ENCODE data around the gene NME3. TPM values are rescaled to one million over a fixed set of nuclear protein-coding genes. Genes with fewer than 3 reads are reported as not detected.
A peak's percentile ranks its signal among the peaks of the same experiment; 100 is the strongest.
"Not testable (repeated sequence)": the region's sequence is repeated elsewhere in the genome, so short reads cannot be mapped to it uniquely, and the experiment has no call there.

NME3 gene
- total RNA-seq, 2 experiments from 2014 or later = 39.4 to 44.1 TPM

DNA sequence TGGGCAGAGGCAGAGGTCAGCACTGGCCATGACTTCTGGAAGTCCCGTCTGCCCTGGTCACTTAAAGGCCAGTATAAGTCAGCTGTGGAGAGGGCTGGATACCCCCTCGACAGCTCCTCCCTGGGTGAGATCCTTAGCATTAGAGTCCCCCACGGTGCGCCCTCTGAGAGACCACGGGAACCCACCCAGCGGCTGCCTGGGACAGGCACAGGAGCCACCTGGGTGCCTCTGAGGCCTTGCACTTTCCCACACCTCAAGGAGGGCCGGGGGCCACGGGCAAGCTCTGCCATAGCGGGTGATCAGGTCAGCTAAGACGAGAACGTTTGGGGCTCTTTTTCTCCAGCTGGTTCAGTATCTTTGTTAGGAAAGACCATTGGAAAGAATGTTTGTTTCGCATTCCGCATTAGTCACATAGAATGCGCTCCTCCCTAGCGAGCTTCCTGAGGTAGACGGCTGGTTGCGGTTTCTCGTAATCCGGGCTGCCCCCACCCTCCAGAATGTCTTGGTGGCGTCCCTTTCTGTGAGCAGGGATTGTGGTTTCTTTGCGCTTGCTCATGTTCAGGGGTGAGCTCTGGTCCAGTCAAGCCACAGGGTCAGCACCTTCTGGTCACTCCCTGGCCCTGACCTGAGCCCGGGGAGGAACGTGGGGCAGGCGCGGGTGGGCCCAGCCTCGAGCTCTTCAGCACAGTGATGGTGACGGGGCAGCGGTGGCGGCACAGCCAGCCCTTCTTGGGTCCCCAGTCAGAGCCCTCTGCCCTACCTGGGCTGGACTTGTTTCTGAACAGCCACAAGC is 25.2 kb downstream of the NME3 start:
- H3K27me3 Mint-ChIP-seq (ENCODE audit: low read depth) = no peaks in the 10 kb centered on the region
- no peaks in the 10 kb centered on the region for H3K9me3 Mint-ChIP-seq
- no peak overlapping the region for H3K4me3 Mint-ChIP-seq
- peaks cover 2% of the 10 kb centered on the region for H3K36me3 Mint-ChIP-seq (ENCODE audit: low read depth)
- DNase-seq = no peak
- H3K27ac Mint-ChIP-seq = no peak overlapping the region
- CTCF ChIA-PET = interaction anchor here (0.6 kb wide), 2 partner anchors 15 to 71 kb away, joined by 3 read pairs; no protein-coding TSS in a partner anchor
- intact Hi-C loops (cut with micrococcal nuclease) = no loop called here
- no peaks in the 10 kb centered on the region for H3K4me1 Mint-ChIP-seq (ENCODE audit: low read depth)

DNA sequence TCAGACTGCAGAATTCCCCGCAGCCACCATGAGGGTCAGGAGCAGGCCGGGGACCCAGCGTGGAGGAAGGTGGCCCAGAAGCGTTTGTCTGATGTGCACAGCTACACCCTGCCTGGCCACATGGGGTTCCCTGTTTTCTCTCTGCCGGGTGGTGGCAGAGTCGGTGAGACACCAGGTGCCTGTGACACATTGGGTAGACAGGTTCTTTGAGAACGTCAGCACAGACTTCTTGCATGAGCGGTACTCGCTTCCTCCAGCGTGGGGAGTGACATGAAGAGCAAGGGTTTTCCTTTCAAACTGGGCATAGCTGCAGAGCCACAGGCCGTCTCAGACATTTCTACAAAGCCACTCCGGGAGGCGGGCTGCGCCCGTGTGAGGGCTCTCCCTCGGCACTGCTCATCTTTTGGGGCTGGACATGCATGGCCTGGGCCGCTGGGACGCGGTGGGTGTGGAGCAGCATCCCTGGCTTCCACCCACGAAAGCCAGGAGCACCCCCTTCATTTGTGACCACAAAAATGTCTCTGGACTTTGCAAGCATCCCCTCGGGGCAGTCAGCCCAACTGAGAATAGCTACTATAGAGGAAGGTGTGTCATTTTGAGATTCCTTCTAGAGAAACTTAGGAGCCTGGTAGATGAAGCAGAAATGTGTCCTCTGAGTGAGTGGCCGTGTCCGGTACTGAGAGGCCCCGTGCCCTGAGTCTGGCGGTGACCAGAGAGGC is 26.0 kb downstream of the NME3 start:
- H3K36me3 Mint-ChIP-seq (ENCODE audit: low read depth) = peaks cover 2% of the 10 kb centered on the region
- no peaks in the 10 kb centered on the region for H3K4me1 Mint-ChIP-seq (ENCODE audit: low read depth)
- CTCF ChIA-PET = no interaction called here
- H3K4me3 Mint-ChIP-seq = no peak overlapping the region
- DNase-seq = no peak
- intact Hi-C loops (cut with micrococcal nuclease) = no loop called here
- H3K9me3 Mint-ChIP-seq = no peaks in the 10 kb centered on the region
- no peak overlapping the region for H3K27ac Mint-ChIP-seq
- H3K27me3 Mint-ChIP-seq (ENCODE audit: low read depth) = no peaks in the 10 kb centered on the region

DNA sequence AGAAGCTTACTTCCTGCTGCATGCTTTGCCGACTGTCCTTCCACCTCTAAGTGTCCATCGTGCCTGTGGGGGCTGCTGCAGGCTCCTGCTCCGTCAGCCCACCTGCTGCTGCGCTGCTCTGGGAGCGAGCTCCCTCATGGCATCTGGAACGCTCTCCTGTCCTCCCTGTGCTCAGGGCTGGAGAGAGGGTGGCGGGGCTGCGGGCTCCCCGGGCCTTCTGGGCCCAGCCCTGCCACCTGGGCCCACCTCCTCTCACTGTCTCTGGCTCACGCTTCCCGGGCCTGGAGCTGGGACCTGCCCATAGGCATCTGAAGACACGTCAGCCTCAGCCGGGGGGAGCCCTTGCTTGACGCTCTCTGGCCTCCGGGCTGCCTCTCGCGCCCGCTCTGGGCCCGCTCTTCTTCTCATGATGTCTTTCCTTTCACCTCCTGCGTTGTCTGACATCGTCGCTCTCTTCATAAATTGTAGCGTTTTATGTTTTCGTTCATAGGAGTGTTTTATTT is 27.0 kb downstream of the NME3 start:
- H3K4me3 Mint-ChIP-seq = no peak overlapping the region
- CTCF ChIA-PET = no interaction called here
- no peak overlapping the region for H3K27ac Mint-ChIP-seq
- peaks cover 2% of the 10 kb centered on the region for H3K36me3 Mint-ChIP-seq (ENCODE audit: low read depth)
- DNase-seq = no peak
- no peaks in the 10 kb centered on the region for H3K27me3 Mint-ChIP-seq (ENCODE audit: low read depth)
- no peaks in the 10 kb centered on the region for H3K4me1 Mint-ChIP-seq (ENCODE audit: low read depth)
- H3K9me3 Mint-ChIP-seq = no peaks in the 10 kb centered on the region
- intact Hi-C loops (cut with micrococcal nuclease) = no loop called here

DNA sequence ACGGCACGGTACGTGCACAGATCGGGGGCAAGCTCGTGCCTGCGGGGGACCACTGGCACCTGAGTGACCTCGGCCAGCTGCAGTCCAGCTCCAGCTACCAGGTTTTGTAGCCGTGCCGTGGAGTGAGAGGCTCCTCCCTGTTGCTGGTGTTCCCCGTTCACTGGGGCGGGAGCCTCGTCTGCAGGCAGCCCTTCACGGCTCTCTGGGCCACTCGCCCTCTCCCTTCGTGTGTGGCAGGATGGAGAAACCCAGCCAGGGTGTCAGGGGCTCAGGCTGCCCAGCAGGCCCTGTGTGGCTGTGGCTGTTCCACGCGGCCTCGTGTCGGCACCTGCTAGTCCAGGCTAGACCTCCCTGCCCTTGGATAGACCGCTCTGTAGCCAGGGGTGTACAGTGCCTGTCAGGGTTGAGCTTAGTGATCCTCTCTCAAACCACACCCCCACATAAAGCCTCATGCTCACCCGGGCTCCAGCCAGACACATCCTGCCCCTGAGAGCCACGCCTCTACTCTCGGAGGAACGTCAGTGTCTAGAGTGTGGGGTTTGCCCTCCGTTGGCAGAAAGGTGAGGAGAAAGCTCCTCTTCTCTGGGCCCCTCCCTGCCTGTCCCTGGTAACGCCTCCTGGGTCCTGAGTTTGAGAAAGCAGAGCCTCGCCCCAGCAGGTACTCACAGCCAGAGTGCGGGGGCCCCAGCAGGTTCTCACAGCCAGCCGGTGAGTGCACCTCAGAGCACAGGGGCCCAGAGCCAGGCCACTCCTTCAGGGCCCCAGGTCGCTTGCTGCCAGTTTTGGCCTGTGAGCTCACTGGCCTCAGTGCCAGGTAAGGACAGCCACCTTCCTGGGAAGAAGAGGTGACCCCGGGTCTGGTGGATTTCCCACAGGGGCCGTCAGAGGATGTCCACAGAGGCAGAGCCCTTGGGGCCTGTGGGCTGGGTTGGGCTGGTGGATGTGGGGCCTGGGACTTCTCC is 27.7 kb downstream of the NME3 start:
- no peaks in the 10 kb centered on the region for H3K9me3 Mint-ChIP-seq
- H3K27me3 Mint-ChIP-seq (ENCODE audit: low read depth) = no peaks in the 10 kb centered on the region
- H3K36me3 Mint-ChIP-seq (ENCODE audit: low read depth) = peaks cover 2% of the 10 kb centered on the region
- H3K27ac Mint-ChIP-seq = no peak overlapping the region
- no peaks in the 10 kb centered on the region for H3K4me1 Mint-ChIP-seq (ENCODE audit: low read depth)
- no peak for DNase-seq
- no peak overlapping the region for H3K4me3 Mint-ChIP-seq
- CTCF ChIA-PET = no interaction called here
- intact Hi-C loops (cut with micrococcal nuclease) = no loop called here

DNA sequence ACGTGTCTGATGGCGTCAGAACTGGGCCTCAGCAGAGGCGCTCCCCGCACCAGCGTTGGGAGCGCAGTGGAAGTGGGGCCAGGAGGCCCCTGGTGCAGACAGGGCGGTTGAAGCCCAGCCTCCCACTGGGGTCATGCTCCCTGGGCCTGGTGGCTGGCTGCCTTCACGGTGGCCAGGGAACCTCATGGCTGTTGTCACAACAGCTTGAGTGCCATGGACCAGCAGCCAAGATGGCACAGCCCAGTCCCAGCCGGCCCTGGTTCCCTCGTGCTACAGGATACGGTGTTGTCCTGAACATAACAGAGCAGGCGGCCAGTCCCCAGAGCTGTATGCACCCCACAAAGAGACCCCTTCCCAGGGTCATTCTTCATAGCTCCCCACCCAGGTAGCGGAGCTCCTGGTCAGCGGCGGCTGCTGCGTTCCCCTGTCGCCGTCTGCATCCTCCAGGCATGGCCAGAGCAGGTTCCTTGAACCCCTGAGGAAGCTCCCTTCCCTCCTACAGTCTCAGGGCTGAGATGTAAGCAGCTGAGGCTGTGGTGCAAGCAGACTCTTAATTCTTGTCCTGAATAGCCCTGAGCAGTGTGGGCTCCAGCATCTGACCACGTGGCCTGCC is 29.7 kb downstream of the NME3 start:
- Mint-ChIP-seq H3K4me1 (ENCODE audit: low read depth) (no peaks in the 10 kb centered on the region), H3K4me3 (no peak overlapping the region), H3K27ac (no peak overlapping the region), H3K36me3 (ENCODE audit: low read depth) (peaks cover 2% of the 10 kb centered on the region), H3K27me3 (ENCODE audit: low read depth) (no peaks in the 10 kb centered on the region), H3K9me3 (no peaks in the 10 kb centered on the region)
- no peak for DNase-seq
- CTCF ChIA-PET = interaction anchor here (0.8 kb wide), 1 partner anchor 9 kb away, joined by 4 read pairs; no protein-coding TSS in a partner anchor
- intact Hi-C loops (cut with micrococcal nuclease) = no loop called here

DNA sequence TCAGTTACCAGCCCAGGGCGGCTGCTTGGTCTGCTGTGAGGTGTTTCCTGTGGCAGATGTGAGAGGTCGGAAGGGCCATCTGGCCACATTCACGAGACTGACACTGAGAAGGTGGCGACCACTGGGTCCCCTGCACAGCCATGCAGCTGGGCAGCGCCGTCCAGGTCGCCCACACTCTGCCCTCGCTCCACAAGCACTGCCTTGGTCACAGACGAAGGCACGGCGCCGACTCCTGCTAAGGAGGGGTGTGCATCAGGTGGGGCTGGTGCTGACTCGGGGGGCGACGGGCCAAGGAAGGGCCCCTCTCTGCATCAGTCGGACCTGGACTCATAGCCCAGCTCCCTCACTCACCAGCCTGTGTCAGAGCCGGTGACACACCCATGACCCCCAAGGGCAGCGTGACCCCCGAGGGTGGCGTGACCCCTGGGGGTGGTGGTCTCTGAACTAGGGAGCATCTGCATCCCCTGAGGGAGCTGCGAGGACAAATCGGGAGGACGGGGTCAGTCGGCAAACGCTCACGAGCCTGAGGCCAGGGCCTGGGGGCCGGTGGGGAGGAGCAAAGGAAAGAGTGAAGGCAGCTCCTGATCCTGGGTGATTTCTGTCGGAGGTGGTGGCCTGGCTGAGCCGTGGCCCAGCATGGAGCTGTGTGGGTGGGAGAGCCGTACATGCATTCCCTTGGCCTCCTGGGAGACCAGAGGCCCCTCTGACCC is 30.4 kb downstream of the NME3 start:
- Mint-ChIP-seq H3K27me3 (ENCODE audit: low read depth) (no peaks in the 10 kb centered on the region), H3K9me3 (no peaks in the 10 kb centered on the region), H3K4me1 (ENCODE audit: low read depth) (no peaks in the 10 kb centered on the region), H3K4me3 (no peak overlapping the region), H3K36me3 (ENCODE audit: low read depth) (peaks cover 2% of the 10 kb centered on the region), H3K27ac (no peak overlapping the region)
- no peak for DNase-seq
- intact Hi-C loops (cut with micrococcal nuclease) = no loop called here
- CTCF ChIA-PET = interaction anchor here (0.8 kb wide), 1 partner anchor 8 kb away, joined by 4 read pairs; no protein-coding TSS in a partner anchor

DNA sequence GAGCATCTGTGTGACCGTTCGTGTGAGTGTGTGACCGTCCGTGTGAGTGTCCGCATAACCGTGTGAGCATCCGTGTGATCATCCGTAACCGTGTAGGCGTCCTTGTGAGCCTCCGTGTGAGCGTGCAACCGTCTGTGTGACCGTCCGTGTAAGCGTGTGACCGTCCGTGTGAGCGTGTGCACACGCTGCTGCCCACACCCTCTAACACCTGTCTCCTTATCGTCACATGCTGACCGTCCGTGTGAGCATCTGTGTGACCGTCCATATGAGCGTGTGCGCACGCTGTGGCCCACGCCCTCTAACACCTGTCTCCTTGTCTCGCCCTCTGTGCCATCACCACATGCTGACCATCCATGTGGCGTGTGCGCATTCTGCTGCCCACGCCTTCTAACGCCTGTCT is 31.1 kb downstream of the NME3 start:
- intact Hi-C loops (cut with micrococcal nuclease) = no loop called here
- no peak for DNase-seq
- CTCF ChIA-PET = interaction anchor here (0.9 kb wide), 1 partner anchor 189 kb away, joined by 7 read pairs; no protein-coding TSS in a partner anchor
- no peaks in the 10 kb centered on the region for H3K4me1 Mint-ChIP-seq (ENCODE audit: low read depth)
- H3K4me3 Mint-ChIP-seq = no peak overlapping the region
- H3K9me3 Mint-ChIP-seq = no peaks in the 10 kb centered on the region
- H3K27me3 Mint-ChIP-seq (ENCODE audit: low read depth) = no peaks in the 10 kb centered on the region
- peaks cover 2% of the 10 kb centered on the region for H3K36me3 Mint-ChIP-seq (ENCODE audit: low read depth)
- no peak overlapping the region for H3K27ac Mint-ChIP-seq

DNA sequence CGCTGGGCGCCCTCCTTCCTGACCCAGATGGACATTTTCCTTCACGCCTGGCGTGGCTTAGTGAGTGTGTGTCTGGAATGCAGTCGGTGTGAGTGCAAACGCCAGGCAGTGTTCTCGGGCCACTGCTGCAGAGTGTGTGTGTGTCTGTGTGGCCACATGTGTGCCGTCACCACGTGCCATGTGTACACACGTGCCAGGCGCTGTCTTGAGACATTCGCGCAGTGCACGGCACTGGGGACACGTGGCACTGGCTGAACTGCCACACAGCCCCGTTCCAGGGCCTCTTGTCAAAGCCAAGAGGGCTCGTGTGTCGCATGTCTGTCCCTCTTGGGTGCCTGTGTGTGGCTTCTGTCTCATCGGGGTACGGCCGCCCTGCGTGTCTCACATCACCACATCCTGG is 36.5 kb downstream of the NME3 start:
- Mint-ChIP-seq H3K27me3 (ENCODE audit: low read depth) (no peaks in the 10 kb centered on the region), H3K9me3 (no peaks in the 10 kb centered on the region), H3K36me3 (ENCODE audit: low read depth) (peaks cover 1% of the 10 kb centered on the region), H3K4me1 (ENCODE audit: low read depth) (no peaks in the 10 kb centered on the region), H3K4me3 (no peak overlapping the region), H3K27ac (no peak overlapping the region)
- intact Hi-C loops (cut with micrococcal nuclease) = no loop called here
- CTCF ChIA-PET = no interaction called here
- DNase-seq = no peak

DNA sequence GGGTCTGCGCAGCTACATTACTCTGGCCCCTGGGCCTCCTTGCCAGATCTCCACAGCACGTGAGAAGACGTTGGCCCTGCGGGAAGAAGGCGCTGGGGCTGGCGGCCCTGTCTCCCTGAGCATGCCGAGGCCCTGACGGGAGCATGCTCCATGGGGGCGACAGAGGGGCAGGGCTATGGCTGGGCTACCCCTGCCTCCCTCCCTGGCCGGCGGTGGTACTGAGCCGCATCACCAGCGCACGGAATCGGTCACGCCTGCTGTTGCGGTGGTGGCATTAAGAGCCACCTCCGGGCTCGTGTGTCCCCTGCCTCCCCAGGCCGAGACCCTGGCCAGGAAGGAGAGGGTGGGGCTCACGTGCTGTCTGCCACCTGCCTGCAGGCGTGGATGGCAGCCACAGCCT is 37.2 kb downstream of the NME3 start:
- CTCF ChIA-PET = no interaction called here

DNA sequence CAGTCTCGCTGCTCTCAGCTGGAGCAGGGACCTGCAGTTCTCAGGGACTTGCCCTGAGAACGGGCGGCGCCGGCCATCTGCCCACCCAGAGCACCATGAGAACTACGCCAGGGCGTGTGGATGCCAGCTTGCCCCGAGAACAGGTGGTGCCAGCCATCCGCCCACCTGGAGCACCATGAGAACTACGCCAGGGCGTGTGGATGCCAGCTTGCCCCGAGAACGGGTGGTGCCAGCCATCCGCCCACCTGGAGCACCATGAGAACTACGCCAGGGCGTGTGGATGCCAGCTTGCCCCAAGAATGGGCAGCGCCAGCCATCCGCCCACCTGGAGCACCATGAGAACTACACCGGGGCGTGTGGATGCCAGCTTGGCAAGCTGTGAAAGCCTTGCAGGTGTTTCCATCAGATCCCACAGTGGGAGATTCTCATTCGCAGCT is 38.8 kb downstream of the NME3 start:
- H3K4me1 Mint-ChIP-seq (ENCODE audit: low read depth); H3K4me3 Mint-ChIP-seq; H3K27ac Mint-ChIP-seq; DNase-seq; H3K36me3 Mint-ChIP-seq (ENCODE audit: low read depth); intact Hi-C loops (cut with micrococcal nuclease); H3K9me3 Mint-ChIP-seq; H3K27me3 Mint-ChIP-seq (ENCODE audit: low read depth): not testable (repeated sequence)
- CTCF ChIA-PET = interaction anchor here (0.5 kb wide), 1 partner anchor 9 kb away, joined by 4 read pairs; no protein-coding TSS in a partner anchor

More for the DNA sequence above, 37.2 kb downstream of the NME3 start:
- intact Hi-C loops (cut with micrococcal nuclease) = no loop called here
- Mint-ChIP-seq H3K4me3 (no peak overlapping the region), H3K27ac (no peak overlapping the region), H3K27me3 (ENCODE audit: low read depth) (no peaks in the 10 kb centered on the region), H3K36me3 (ENCODE audit: low read depth) (peaks cover 1% of the 10 kb centered on the region), H3K4me1 (ENCODE audit: low read depth) (no peaks in the 10 kb centered on the region), H3K9me3 (no peaks in the 10 kb centered on the region)
- no peak for DNase-seq

DNA sequence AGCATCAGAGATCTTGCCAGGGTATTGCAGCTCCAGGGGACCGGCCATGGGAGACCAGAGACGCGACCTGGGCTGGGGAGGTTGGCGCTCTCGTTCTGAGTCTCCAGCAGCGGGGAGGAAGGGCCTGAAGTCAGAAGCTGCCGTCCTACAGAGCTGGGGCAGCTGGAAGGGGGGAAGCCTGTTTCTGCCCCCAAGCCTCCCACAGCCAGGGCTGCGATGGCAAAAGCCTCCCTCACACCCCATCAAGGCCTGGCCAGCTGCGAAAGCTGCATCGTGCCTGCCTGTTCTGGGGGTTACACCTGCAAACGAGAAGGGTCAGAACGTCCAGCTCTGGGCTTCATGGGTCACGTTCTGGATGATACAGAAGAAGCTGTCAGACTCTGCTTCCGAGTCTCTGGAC is 39.3 kb downstream of the NME3 start:
- Mint-ChIP-seq H3K36me3 (ENCODE audit: low read depth) (peaks cover 7% of the 10 kb centered on the region), H3K27ac (peak overlapping the region; percentile 18), H3K4me3 (no peak overlapping the region), H3K27me3 (ENCODE audit: low read depth) (no peaks in the 10 kb centered on the region), H3K4me1 (ENCODE audit: low read depth) (no peaks in the 10 kb centered on the region), H3K9me3 (no peaks in the 10 kb centered on the region)
- DNase-seq = no peak
- intact Hi-C loops (cut with micrococcal nuclease) = no loop called here
- CTCF ChIA-PET = interaction anchor here (0.5 kb wide), 1 partner anchor 20 kb away, joined by 3 read pairs; no protein-coding TSS in a partner anchor

All from activated naive CD4-positive, alpha-beta T cell treated with anti-CD3 and anti-CD28 coated beads for 36 hours (primary cell).